PC-3 (cell line): ENCODE results near the gene DCLRE1B. TPM values are rescaled to one million over a fixed set of nuclear protein-coding genes. Genes with fewer than 3 reads are reported as not detected.

ENCODE experiments used
- ATAC-seq: fragments of 200-7000 bp; cut with Tn5 transposase; 2 replicates; pipeline ENCODE4 v1.9.1; 2020; ENCODE audit warnings: mild to moderate bottlenecking, moderate library complexity
- BruUV-seq: library from RNA; stranded (reverse); fragments of 400-500 nt; replicated peaks from 2 replicates; lab custom pipeline; 2021; lab: Mats Ljungman, UMichigan
- CTCF ChIA-PET: fragments of 300-600 bp; sonication (Branson Sonifier 250); formaldehyde crosslinking; loops from one replicate; lab custom pipeline; 2022; ENCODE audit warnings: antibody characterized with exemption; lab: Charles Lee
- POLR2A ChIA-PET: fragments of 300-600 bp; sonication (Branson Sonifier 250); formaldehyde crosslinking; loops from one replicate; lab custom pipeline; 2022; ENCODE audit warnings: antibody characterized with exemption; ENCODE audit not compliant: unreplicated experiment; lab: Charles Lee
- DNase-seq: peaks from one replicate; pipeline ENCODE4 v3.0.0-alpha.2; 2015
- H2AFZ ChIP-seq: fragments of 300-600 bp; sonication (generic); 2 replicates; pipeline ENCODE4 v1.6.0; 2016; ENCODE audit warnings: antibody characterized with exemption, low read length
- H3F3A ChIP-seq: fragments of 300-600 bp; sonication (generic); one replicate; pipeline ENCODE4 v1.6.0; 2017; ENCODE audit warnings: antibody characterized with exemption, low read length, control low read depth, mild to moderate bottlenecking; ENCODE audit not compliant: unreplicated experiment
- H3K27ac ChIP-seq: fragments of 300-600 bp; sonication (generic); 2 replicates; pipeline ENCODE4 v1.5.1; 2016; ENCODE audit warnings: mild to moderate bottlenecking, low read length
- H3K27me3 ChIP-seq: fragments of 300-600 bp; sonication (generic); 2 replicates; pipeline ENCODE4 v1.6.1; 2016; ENCODE audit warnings: low read length, mixed read lengths
- H3K36me3 ChIP-seq: fragments of 300-600 bp; sonication (generic); 2 replicates; pipeline ENCODE4 v1.6.1; 2016; ENCODE audit warnings: low read depth, mixed run types, low read length, mixed read lengths
- H3K4me1 ChIP-seq: fragments of 300-600 bp; sonication (generic); 2 replicates; pipeline ENCODE4 v1.5.1; 2016; ENCODE audit warnings: low read length; ENCODE audit not compliant: insufficient read depth
- H3K4me2 ChIP-seq: fragments of 300-600 bp; sonication (generic); 2 replicates; pipeline ENCODE4 v1.6.0; 2016; ENCODE audit warnings: low read length
- H3K4me3 ChIP-seq: fragments of 300-600 bp; sonication (generic); 2 replicates; pipeline ENCODE4 v1.5.1; 2016; ENCODE audit warnings: mild to moderate bottlenecking, low read length, mixed read lengths
- H3K79me2 ChIP-seq: fragments of 300-600 bp; sonication (generic); 2 replicates; pipeline ENCODE4 v1.6.1; 2017; ENCODE audit warnings: low read length, mixed read lengths
- H3K9ac ChIP-seq: fragments of 300-600 bp; sonication (generic); 2 replicates; pipeline ENCODE4 v1.6.0; 2016; ENCODE audit warnings: mild to moderate bottlenecking, low read length
- H3K9me2 ChIP-seq: fragments of 300-600 bp; sonication (generic); replicated peaks from 2 replicates; pipeline ENCODE4 v1.6.1; 2016; ENCODE audit warnings: mixed run types, low read length, mixed read lengths
- H3K9me3 ChIP-seq: fragments of 300-600 bp; sonication (generic); 2 replicates; pipeline ENCODE4 v1.6.1; 2016; ENCODE audit warnings: low read length, mixed read lengths
- H4K20me1 ChIP-seq: fragments of 300-600 bp; sonication (generic); 2 replicates; pipeline ENCODE4 v1.6.1; 2016; ENCODE audit warnings: low read length, mixed read lengths
- CTCF ChIP-seq: fragments of 300-600 bp; sonication (generic); conservative IDR thresholded peaks from 2 replicates; pipeline ENCODE4 v1.5.1; 2017; ENCODE audit warnings: antibody characterized with exemption, low read depth, mild to moderate bottlenecking, low read length
- EZH2 ChIP-seq: fragments of 300-600 bp; sonication (generic); IDR thresholded peaks from one replicate; pipeline ENCODE4 v1.6.1; 2017; ENCODE audit warnings: antibody characterized with exemption, mild to moderate bottlenecking, low read length; ENCODE audit not compliant: unreplicated experiment
- EZH2phosphoT487 ChIP-seq: fragments of 300-600 bp; sonication (generic); IDR thresholded peaks from 2 replicates; pipeline ENCODE4 v1.6.1; 2018; ENCODE audit warnings: mild to moderate bottlenecking, antibody characterized with exemption, low read length, borderline replicate concordance
- intact Hi-C: fragments of 100-400 bp; cut with micrococcal nuclease; formaldehyde crosslinking; loops from 2 replicates; pipeline ENCODE4 v1.9.0; 2023
- total RNA-seq: library from RNA; depleted of rRNA; stranded (reverse); fragments of >200 nt; gene quantifications from 2 replicates; pipeline ENCODE4 v1.2.3, GENCODE V29; 2014

DCLRE1B gene
- total RNA-seq, 1 experiment from 2014 or later = 12.6 TPM

GRCh38 chr1:113903501-113904292 is 1.4 kb upstream of the DCLRE1B start:
- no peak for ATAC-seq
- Histone ChIP-seq H3K4me1 (peaks cover 18% of the 10 kb centered on the region), H3K27ac (peak overlapping the region; percentile 70), H3K79me2 (peaks cover 53% of the 10 kb centered on the region), H3K9me3 (no peaks in the 10 kb centered on the region), H3K9ac (peak overlapping the region; percentile 97), H3K4me3 (peak overlapping the region; percentile 97), H3K27me3 (no peaks in the 10 kb centered on the region), H3F3A (no peaks in the 10 kb centered on the region), H3K36me3 (peaks cover 8% of the 10 kb centered on the region; the same call in 1 of the 2 replicates), H3K9me2 (no peaks in the 10 kb centered on the region), H2AFZ (peak overlapping the region; percentile 72), H3K4me2 (peak overlapping the region; percentile 94), H4K20me1 (no peaks in the 10 kb centered on the region)
- DNase-seq = peak; percentile 14
- ChIA-PET CTCF (interaction anchor here (1.5 kb wide), 1 partner anchor 24 kb away, joined by 3 read pairs; no protein-coding TSS in a partner anchor), POLR2A (interaction anchor here (0.5 to 1.0 kb wide), 4 partner anchors 25 to 372 kb away, joined by 3 to 10 read pairs (median 4); partner anchors contain the start of gene HIPK1)
- BruUV-seq = no TSS peak
- TF ChIP-seq EZH2phosphoT487 (no peak), CTCF (no peak), EZH2 (no peak)
- intact Hi-C loops = loop anchor here (1.0 to 5.0 kb wide), 2 partner anchors 68 to 146 kb away; partner anchors contain the start of gene PHTF1

GRCh38 chr1:113904293-113904673 is 843 bp upstream of the DCLRE1B start:
- Histone ChIP-seq H3K27me3 (no peaks in the 10 kb centered on the region), H3K4me3 (peak overlapping the region; percentile 97), H3K9me2 (no peaks in the 10 kb centered on the region), H3K9me3 (no peaks in the 10 kb centered on the region), H3K79me2 (peaks cover 53% of the 10 kb centered on the region), H4K20me1 (no peaks in the 10 kb centered on the region), H3F3A (no peaks in the 10 kb centered on the region), H3K4me2 (peak overlapping the region; percentile 94), H3K36me3 (peaks cover 8% of the 10 kb centered on the region; the same call in 1 of the 2 replicates), H2AFZ (peak overlapping the region; percentile 72), H3K27ac (peak overlapping the region; percentile 70), H3K9ac (peak overlapping the region; percentile 97), H3K4me1 (peaks cover 18% of the 10 kb centered on the region)
- intact Hi-C loops = loop anchor here (1.0 to 5.0 kb wide), 2 partner anchors 69 to 147 kb away; partner anchors contain the start of gene PHTF1
- ATAC-seq (no peak), DNase-seq (no peak)
- ChIA-PET POLR2A (interaction anchor here (0.5 to 1.0 kb wide), 4 partner anchors 25 to 373 kb away, joined by 3 to 10 read pairs (median 4); partner anchors contain the start of gene HIPK1), CTCF (interaction anchor here (1.5 kb wide), 1 partner anchor 24 kb away, joined by 3 read pairs; no protein-coding TSS in a partner anchor)
- TF ChIP-seq EZH2 (no peak), CTCF (no peak), EZH2phosphoT487 (no peak)
- TSS peak; percentile 67 for BruUV-seq
